Measurements from ENCODE around the gene EMC1. TPM values are rescaled to one million over a fixed set of nuclear protein-coding genes. Genes with fewer than 3 reads are reported as not detected.

Gene EMC1
- polyA plus RNA-seq, 3 donors, result 14.7 to 27.1 (median 18.5) TPM

GRCh38 chr1:19222979-19223824, 28.1 kb downstream of the EMC1 start:
- no peak for TF ChIP-seq CTCF (IDR thresholded peaks at IDR 0.05)
- peaks cover 4% of the 10 kb centered on the region for H3K4me1 Mint-ChIP-seq
- Histone ChIP-seq H3K9me3 (replicated peaks in 1 of 2; ENCODE audit: control insufficient read depth in 1 of 2, insufficient read depth in 1 of 2, low read length in 2 of 2) (no peaks in the 10 kb centered on the region), H3K27me3 (ENCODE audit: control insufficient read depth in 2 of 2, insufficient read depth in 2 of 2, low read length in 2 of 2) (no peaks in the 10 kb centered on the region), H3K79me2 (ENCODE audit: insufficient read depth, low read length) (peaks cover 22% of the 10 kb centered on the region), H3K4me3 (replicated peaks in 1 of 3; ENCODE audit: low read depth in 2 of 3, low read length in 3 of 3) (no peak overlapping the region), H3K36me3 (replicated peaks in 1 of 2; ENCODE audit: control insufficient read depth in 1 of 2, insufficient read depth in 2 of 2, low read length in 2 of 2) (peaks cover 90 to 99% of the 10 kb centered on the region in 2 donors), H2AFZ (ENCODE audit: insufficient read depth, low read depth, low read length, poor library complexity, severe bottlenecking) (no peak overlapping the region), H3K27ac (ENCODE audit: low read depth in 1 of 2, low read length in 2 of 2) (no peak overlapping the region), H4K20me1 (ENCODE audit: insufficient read depth, low read length) (peaks cover 29% of the 10 kb centered on the region), H3K4me2 (replicated peaks; ENCODE audit: extremely low read depth, low read length, poor library complexity, severe bottlenecking) (no peak overlapping the region), H3K9ac (ENCODE audit: insufficient read depth, low read length, poor library complexity, severe bottlenecking) (no peak overlapping the region), H3K4me1 (ENCODE audit: control insufficient read depth in 1 of 2, insufficient read depth in 2 of 2, low read length in 2 of 2) (no peaks in the 10 kb centered on the region)
- H3K27ac Mint-ChIP-seq, result peak overlapping the region in 1 of 7 donors; percentile 39
- WGBS (ENCODE audit: insufficient coverage), result 88% methylated on average over 6 of the region's 15 CpGs
- DNase-seq, result no peak
- H3K4me3 Mint-ChIP-seq, result no peak overlapping the region
- H3K9me3 Mint-ChIP-seq, result no peaks in the 10 kb centered on the region
- peaks cover 0 to 1% (median 0%) of the 10 kb centered on the region in 3 donors for H3K27me3 Mint-ChIP-seq (ENCODE audit: low read depth in 3 of 3)
- peaks cover 88 to 97% of the 10 kb centered on the region in 2 donors for H3K36me3 Mint-ChIP-seq
- intact Hi-C loops (cut with micrococcal nuclease), result no loop called here

- peaks cover 28% of the 10 kb centered on the region for H3K79me2 ChIP-seq (ENCODE audit: insufficient read depth, low read length)
- DNase-seq, result no peak
- H3K36me3 Mint-ChIP-seq, result peaks cover 88 to 96% of the 10 kb centered on the region in 2 donors
- H3K4me2 ChIP-seq (replicated peaks; ENCODE audit: extremely low read depth, low read length, poor library complexity, severe bottlenecking), result no peak overlapping the region
- peak overlapping the region in 1 of 7 donors; percentile 39 for H3K27ac Mint-ChIP-seq
- peaks cover 29% of the 10 kb centered on the region for H4K20me1 ChIP-seq (ENCODE audit: insufficient read depth, low read length)
- H3K4me1 ChIP-seq (ENCODE audit: control insufficient read depth in 1 of 2, insufficient read depth in 2 of 2, low read length in 2 of 2), result no peaks in the 10 kb centered on the region
- no peak overlapping the region for H3K9ac ChIP-seq (ENCODE audit: insufficient read depth, low read length, poor library complexity, severe bottlenecking)
- no peak overlapping the region for H3K4me3 Mint-ChIP-seq
- H3K9me3 ChIP-seq (replicated peaks in 1 of 2; ENCODE audit: control insufficient read depth in 1 of 2, insufficient read depth in 1 of 2, low read length in 2 of 2), result no peaks in the 10 kb centered on the region
- no peak for TF ChIP-seq CTCF (IDR thresholded peaks at IDR 0.05)
- H3K27ac ChIP-seq (ENCODE audit: low read depth in 1 of 2, low read length in 2 of 2), result no peak overlapping the region
- H3K4me1 Mint-ChIP-seq, result peaks cover 4% of the 10 kb centered on the region
- intact Hi-C loops (cut with micrococcal nuclease), result no loop called here
- H3K27me3 ChIP-seq (ENCODE audit: control insufficient read depth in 2 of 2, insufficient read depth in 2 of 2, low read length in 2 of 2), result no peaks in the 10 kb centered on the region
- no peak overlapping the region for H3K4me3 ChIP-seq (replicated peaks in 1 of 3; ENCODE audit: low read depth in 2 of 3, low read length in 3 of 3)
- H3K9me3 Mint-ChIP-seq, result no peaks in the 10 kb centered on the region
- WGBS (ENCODE audit: insufficient coverage), result 98% methylated on average over 8 of the region's 11 CpGs
- no peak overlapping the region for H2AFZ ChIP-seq (ENCODE audit: insufficient read depth, low read depth, low read length, poor library complexity, severe bottlenecking)
- H3K27me3 Mint-ChIP-seq (ENCODE audit: low read depth in 3 of 3), result peaks cover 0 to 1% (median 0%) of the 10 kb centered on the region in 3 donors
- H3K36me3 ChIP-seq (replicated peaks in 1 of 2; ENCODE audit: control insufficient read depth in 1 of 2, insufficient read depth in 2 of 2, low read length in 2 of 2), result peaks cover 93 to 99% of the 10 kb centered on the region in 2 donors
Measured at GRCh38 chr1:19222573-19222972, 28.8 kb downstream of the EMC1 start.

All from CD14-positive monocyte (primary cell).